ENCODE data around the gene ADRA1B. TPM values are rescaled to one million over a fixed set of nuclear protein-coding genes. Genes with fewer than 3 reads are reported as not detected.
A peak's percentile ranks its signal among the peaks of the same experiment; 100 is the strongest.

ADRA1B gene
- total and polyA plus RNA-seq, 2 of the 8 experiments (the other 6 are each of a cell fraction or from before 2014, with no cell fraction given): not detected

- TF ChIP-seq NANOG (IDR thresholded peaks at IDR 0.05; ENCODE audit: insufficient read depth, low read depth, low read length, poor library complexity, severe bottlenecking) (no peak), SIX5 (IDR thresholded peaks at IDR 0.05; ENCODE audit: low read depth, low read length) (no peak), SP4 (IDR thresholded peaks at IDR 0.05; ENCODE audit: low read length) (no peak), JUND (IDR thresholded peaks at IDR 0.05; ENCODE audit: low read length) (no peak), CTCF (IDR thresholded peaks at IDR 0.05; ENCODE audit: control extremely low read depth in 1 of 3, insufficient read depth in 1 of 3, low read depth in 1 of 3, low read length in 3 of 3) (peak in 1 of 3 experiments; percentile 5; a peak in 1 of 4 replicates), HDAC6 (IDR thresholded peaks at IDR 0.05; ENCODE audit: low read depth, low read length) (no peak), SP1 (IDR thresholded peaks at IDR 0.05; ENCODE audit: low read depth, low read length) (0 out of 2 replicates have a peak, but pooled peaks have one; percentile 36), CHD7 (IDR thresholded peaks at IDR 0.05; ENCODE audit: insufficient replicate concordance, low read length) (no peak), ZNF274 (IDR thresholded peaks at IDR 0.05; ENCODE audit: borderline replicate concordance, extremely low read depth, low read length) (no peak)
Observed at GRCh38 chr5:159878988-159879471, 37.3 kb upstream of the ADRA1B start (continued).
